Adrenal gland (tissue), 12 donors: ENCODE data around the gene NRXN3. TPM values are rescaled to one million over a fixed set of nuclear protein-coding genes. Genes with fewer than 3 reads are reported as not detected.

Experiments
- DNase-seq, 7 donors: peaks; one replicate each; pipeline ENCODE4 v3.0.0-alpha.2; 2019 to 2020
- H3K27ac ChIP-seq, 5 donors: fragments of 200-600 bp; sonication (generic) in 4 of 5; 1 replicate in 3 of 5; 2 replicates in 2 of 5; pipeline versions ENCODE4 v1.5.1 to v1.8.0; 2016 to 2020; ENCODE audit warnings: mild to moderate bottlenecking in 1 of 5
- H3K27me3 ChIP-seq: fragments of 200-600 bp; 2 replicates; pipeline ENCODE4 v1.8.0; 2021
- H3K36me3 ChIP-seq, 2 donors: fragments of 200-600 bp; replicated peaks in 1 of 2; 1 replicate in 1 of 2; 2 replicates in 1 of 2; pipeline versions ENCODE4 v1.5.1 to v1.8.0; 2018 to 2022
- H3K4me1 ChIP-seq, 2 donors: fragments of 200-600 bp; replicated peaks in 1 of 2; 1 replicate in 1 of 2; 2 replicates in 1 of 2; pipeline versions ENCODE4 v1.5.1 to v1.8.0; 2018 to 2021
- H3K4me3 ChIP-seq, 4 donors: fragments of 200-600 bp; sonication (generic) in 3 of 4; one replicate each; pipeline ENCODE4 v1.5.1; 2016 to 2018
- H3K9me3 ChIP-seq, 3 donors: fragments of 200-600 bp; sonication (generic) in 1 of 3; replicated peaks in 1 of 3; 1 replicate in 2 of 3; 2 replicates in 1 of 3; pipeline versions ENCODE4 v1.5.1 to v1.8.0; 2016 to 2021
- CTCF ChIP-seq, 6 experiments: fragments of 450-650 bp in 4 of 6; fragments of 200-600 bp in 2 of 6; sonication (generic) in 1 of 6; IDR thresholded peaks; 1 replicate in 5 of 6; 2 replicates in 1 of 6; pipeline versions ENCODE4 v1.5.1 to v1.8.0; 2016 to 2021; ENCODE audit warnings: antibody characterized with exemption in 6 of 6, mild to moderate bottlenecking in 2 of 6, moderate library complexity in 1 of 6
- POLR2A ChIP-seq, 2 donors: fragments of 450-650 bp; IDR thresholded peaks; one replicate each; pipeline ENCODE4 v1.6.1; 2017; ENCODE audit warnings: antibody characterized with exemption in 2 of 2, mild to moderate bottlenecking in 2 of 2, moderate library complexity in 1 of 2
- WGBS, 4 donors: extraction: QIAGEN DNeasy Blood & Tissue Kit in 2 of 4; methylation state at CpG; one replicate each; pipeline versions ENCODE4 v1.1.5 to v1.1.7; 2013 to 2017; 5-methylcytosine and 5-hydroxymethylcytosine counted together
- intact Hi-C, 2 donors: fragments of 100-400 bp; cut with DNase I; formaldehyde crosslinking; loops; one replicate each; pipeline versions ENCODE4 v1.14.1 to v1.15.0; 2022 to 2023
- polyA plus RNA-seq, 3 donors: library from polyadenylated mRNA; stranded (reverse); fragments of 200-250 nt in 2 of 3; fragments of 350-450 nt in 1 of 3; fragmentation: Illumina TruSeq in 1 of 3; extraction: RNeasy Lipid Tissue Mini Kit (QIAGEN cat#74804) in 1 of 3; gene quantifications; one replicate each; pipeline ENCODE4 v1.2.3, GENCODE V29; 2013 to 2014
- total RNA-seq, 9 donors: library from RNA; depleted of rRNA in 4 of 9; stranded (reverse); fragments of >200 nt in 4 of 9; fragments of 120-200 nt in 1 of 9; fragmentation: NEBNext Ultra II Directional in 1 of 9; extraction: Animal tissue kit (Norgen Biotek cat#: 25700) in 1 of 9; gene quantifications; one replicate each; pipeline versions ENCODE4 v1.1.0 to v1.2.4, GENCODE V29; 2013 to 2023
- donor health status: healthy with polysubstance abuse.
- donor health status: Bipolar disorder and iron deficiency.
- donor health status: DM: yes; HTN: yes; CAD: no.
- donor health status: DM: no; HTN: no; CAD: no.
- donor health status: DM: no; HTN: no; CAD: no.
- donor health status: DM: yes; HTN: yes; CAD: no.

Gene NRXN3
- total and polyA plus RNA-seq, 12 donors: 0.09 to 8.5 (median 1.6) TPM

GRCh38 chr14:78359581-78359980, 189.4 kb downstream of the NRXN3 start:
- no peak overlapping the region for H3K4me3 ChIP-seq
- intact Hi-C loops: no loop called here
- H3K27ac ChIP-seq: no peak overlapping the region
- no peaks in the 10 kb centered on the region for H3K9me3 ChIP-seq
- no peak for DNase-seq
- no peaks in the 10 kb centered on the region for H3K27me3 ChIP-seq
- no peaks in the 10 kb centered on the region for H3K36me3 ChIP-seq
- TF ChIP-seq CTCF (IDR thresholded peaks at IDR 0.05): no peak
- no peak for TF ChIP-seq POLR2A (IDR thresholded peaks at IDR 0.05)
- WGBS, 4 donors: 76 to 89% (median 83%) methylated on average over 5 of the region's 5 CpGs
- no peaks in the 10 kb centered on the region for H3K4me1 ChIP-seq

- Histone ChIP-seq H3K4me3 (no peak overlapping the region), H3K27me3 (no peaks in the 10 kb centered on the region), H3K9me3 (no peaks in the 10 kb centered on the region), H3K27ac (no peak overlapping the region), H3K36me3 (no peaks in the 10 kb centered on the region), H3K4me1 (no peaks in the 10 kb centered on the region)
- 59 to 72% (median 66%) methylated on average over 4 of the region's 4 CpGs for WGBS, 4 donors
- intact Hi-C loops: no loop called here
- no peak for TF ChIP-seq POLR2A (IDR thresholded peaks at IDR 0.05)
- TF ChIP-seq CTCF (IDR thresholded peaks at IDR 0.05): no peak
- DNase-seq: no peak
Observed at GRCh38 chr14:78363008-78363407, 192.8 kb downstream of the NRXN3 start.

- no peak for TF ChIP-seq POLR2A (IDR thresholded peaks at IDR 0.05)
- TF ChIP-seq CTCF (IDR thresholded peaks at IDR 0.05): no peak
- intact Hi-C loops: no loop called here
- Histone ChIP-seq H3K27ac (no peak overlapping the region), H3K9me3 (no peaks in the 10 kb centered on the region), H3K36me3 (no peaks in the 10 kb centered on the region), H3K4me1 (no peaks in the 10 kb centered on the region), H3K27me3 (no peaks in the 10 kb centered on the region), H3K4me3 (no peak overlapping the region)
- no peak for DNase-seq
Observed at GRCh38 chr14:78367355-78367754, 197.2 kb downstream of the NRXN3 start.

GRCh38 chr14:78383060-78383459, 212.9 kb downstream of the NRXN3 start:
- no peak for TF ChIP-seq CTCF (IDR thresholded peaks at IDR 0.05)
- no peak for TF ChIP-seq POLR2A (IDR thresholded peaks at IDR 0.05)
- Histone ChIP-seq H3K27ac (no peak overlapping the region), H3K36me3 (no peaks in the 10 kb centered on the region), H3K27me3 (no peaks in the 10 kb centered on the region), H3K9me3 (no peaks in the 10 kb centered on the region), H3K4me1 (no peaks in the 10 kb centered on the region), H3K4me3 (no peak overlapping the region)
- intact Hi-C loops: no loop called here
- WGBS, 4 donors: 53 to 59% (median 56%) methylated on average over 3 of the region's 3 CpGs
- no peak for DNase-seq
